ENCODE results near the gene UBALD2. TPM values are rescaled to one million over a fixed set of nuclear protein-coding genes. Genes with fewer than 3 reads are reported as not detected.
A peak's percentile ranks its signal among the peaks of the same experiment; 100 is the strongest.

The UBALD2 gene
- total and polyA plus RNA-seq, 2 of the 4 experiments (the other 2 are of a cell fraction), result 0.90 to 12.1 TPM

DNA sequence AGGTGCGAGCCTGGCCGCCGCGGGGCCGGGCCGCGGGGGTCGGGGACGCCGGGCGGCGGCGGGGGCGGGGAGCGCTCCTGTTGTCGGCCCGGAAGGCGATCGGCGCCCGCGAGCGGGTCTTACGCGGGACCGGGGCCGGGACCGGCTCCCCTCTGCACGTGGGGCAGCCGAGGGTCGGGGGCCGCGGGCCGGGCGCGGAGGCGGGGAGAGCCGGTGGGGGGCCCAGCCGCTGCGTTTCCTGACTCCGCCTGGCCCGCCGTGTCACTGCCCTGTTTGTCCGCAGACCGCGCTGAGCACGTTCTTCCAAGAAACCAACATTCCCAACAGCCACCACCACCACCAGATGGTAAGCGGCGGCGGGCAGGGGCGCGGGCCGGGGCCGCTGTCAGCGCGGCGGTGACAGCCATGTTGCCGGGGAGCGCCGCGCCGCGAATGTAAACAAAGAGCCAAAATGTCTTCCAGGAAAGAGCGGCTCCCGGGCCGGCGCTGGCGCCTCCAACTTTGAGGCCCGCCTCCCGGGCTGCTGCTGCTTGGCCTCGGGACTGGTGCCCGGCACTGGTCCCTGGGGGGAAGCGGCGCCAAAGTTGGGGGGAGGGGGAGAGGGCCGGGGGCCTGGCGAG lies 586 bp downstream of the UBALD2 start:
- Histone ChIP-seq H3K4me1 (ENCODE audit: control insufficient read depth, insufficient read depth, low read length) (peaks cover 10% of the 10 kb centered on the region), H3K56ac (ENCODE audit: extremely low read depth, insufficient read depth, low read length) (no peak overlapping the region), H2AFZ (replicated peaks; ENCODE audit: low read length, poor library complexity) (peak overlapping the region; percentile 97), H4K91ac (ENCODE audit: insufficient read depth, low read depth, low read length) (no peak overlapping the region; the same call in 1 of the 2 replicates), H4K20me1 (ENCODE audit: insufficient read depth, low read length) (no peaks in the 10 kb centered on the region), H2BK20ac (ENCODE audit: low read depth, low read length) (no peak overlapping the region), H3K4ac (ENCODE audit: low read depth, low read length) (peak overlapping the region; percentile 96), H3K18ac (ENCODE audit: low read depth, low read length) (peak overlapping the region; percentile 54; the same call in 1 of the 2 replicates), H3K4me3 (ENCODE audit: insufficient read depth, low read depth, low read length) (peak overlapping the region; percentile 100), H4K5ac (ENCODE audit: low read depth, low read length) (no peak overlapping the region), H2AK5ac (ENCODE audit: low read depth, low read length) (no peak overlapping the region), H3K14ac (replicated peaks; ENCODE audit: low read depth, low read length) (no peak overlapping the region), H3K9me1 (ENCODE audit: insufficient read depth, low read length) (peaks cover 15% of the 10 kb centered on the region), H3K27ac (ENCODE audit: insufficient read depth, low read length) (peak overlapping the region; percentile 59), H3K23ac (ENCODE audit: low read depth, low read length) (no peak overlapping the region), H3K9me3 (ENCODE audit: control insufficient read depth, insufficient read depth, low read length) (no peaks in the 10 kb centered on the region), H3K36me3 (ENCODE audit: control insufficient read depth, insufficient read depth, low read length) (peaks cover 5% of the 10 kb centered on the region), H3K27me3 (ENCODE audit: control insufficient read depth, insufficient read depth, low read length) (no peaks in the 10 kb centered on the region), H4K8ac (ENCODE audit: low read depth in 2 of 2, low read length in 2 of 2) (peak overlapping the region in 1 of 2 experiments; percentile 95; a peak in 2 of 4 replicates), H2AK9ac (replicated peaks; ENCODE audit: low read depth, low read length, poor library complexity) (peak overlapping the region; percentile 85), H3K79me1 (ENCODE audit: low read depth in 1 of 2, low read length in 2 of 2) (peaks cover 29 to 51% of the 10 kb centered on the region in 2 experiments), H2BK120ac (ENCODE audit: low read depth, low read length) (no peak overlapping the region), H2BK5ac (ENCODE audit: low read depth, low read length, poor library complexity, severe bottlenecking) (peak overlapping the region; percentile 88), H2BK15ac (ENCODE audit: low read depth, low read length) (no peak overlapping the region), H3K9ac (ENCODE audit: low read depth, low read length) (peak overlapping the region; percentile 69), H3K4me2 (ENCODE audit: low read depth, low read length) (peak overlapping the region; percentile 70)
- ChIA-PET CTCF (interaction anchor here (1.0 to 1.3 kb wide), 3 partner anchors 8 to 51 kb away, joined by 3 to 4 read pairs (median 3); no protein-coding TSS in a partner anchor), POLR2A (ENCODE audit: unreplicated experiment) (no interaction called here)
- ATAC-seq (ENCODE audit: low read depth) (peak; percentile 21), DNase-seq (peak; percentile 30)
- 1% methylated on average over 25 of the region's 76 CpGs; no CpG with 5 or more reads in 1 of the 2 experiments for WGBS, 2 experiments (ENCODE audit: extremely low coverage in 2 of 2, insufficient read length in 1 of 2)
- in situ Hi-C loops (cut with MboI; ENCODE audit: low sequenced_read_pairs), result no loop called here
- TF ChIP-seq BHLHE40 (IDR thresholded peaks at IDR 0.05; ENCODE audit: low read depth, low read length) (peak; percentile 14), MXI1 (IDR thresholded peaks at IDR 0.05; ENCODE audit: borderline replicate concordance, low read depth, low read length) (peak; percentile 94), MAFK (IDR thresholded peaks at IDR 0.05; ENCODE audit: low read depth, low read length) (no peak), RFX5 (IDR thresholded peaks at IDR 0.05; ENCODE audit: low read depth, low read length) (peak; percentile 76)
- dilution Hi-C loops (cut with HindIII; ENCODE audit: low sequenced_read_pairs, unreplicated experiment), result no loop called here
- no TSS peak for BruUV-seq (replicated peaks)
- intact Hi-C loops (cut with micrococcal nuclease), result loop anchor here (2.0 to 5.0 kb wide), 2 partner anchors 25 to 128 kb away; partner anchors contain the start of gene RNF157

Measured in IMR-90 (cell line).